ENCODE measurements around the gene CPNE7.
A peak's percentile ranks its signal among the peaks of the same experiment; 100 is the strongest.
"Not testable (repeated sequence)": the region's sequence is repeated elsewhere in the genome, so short reads cannot be mapped to it uniquely, and the experiment has no call there.

Gene CPNE7

DNA sequence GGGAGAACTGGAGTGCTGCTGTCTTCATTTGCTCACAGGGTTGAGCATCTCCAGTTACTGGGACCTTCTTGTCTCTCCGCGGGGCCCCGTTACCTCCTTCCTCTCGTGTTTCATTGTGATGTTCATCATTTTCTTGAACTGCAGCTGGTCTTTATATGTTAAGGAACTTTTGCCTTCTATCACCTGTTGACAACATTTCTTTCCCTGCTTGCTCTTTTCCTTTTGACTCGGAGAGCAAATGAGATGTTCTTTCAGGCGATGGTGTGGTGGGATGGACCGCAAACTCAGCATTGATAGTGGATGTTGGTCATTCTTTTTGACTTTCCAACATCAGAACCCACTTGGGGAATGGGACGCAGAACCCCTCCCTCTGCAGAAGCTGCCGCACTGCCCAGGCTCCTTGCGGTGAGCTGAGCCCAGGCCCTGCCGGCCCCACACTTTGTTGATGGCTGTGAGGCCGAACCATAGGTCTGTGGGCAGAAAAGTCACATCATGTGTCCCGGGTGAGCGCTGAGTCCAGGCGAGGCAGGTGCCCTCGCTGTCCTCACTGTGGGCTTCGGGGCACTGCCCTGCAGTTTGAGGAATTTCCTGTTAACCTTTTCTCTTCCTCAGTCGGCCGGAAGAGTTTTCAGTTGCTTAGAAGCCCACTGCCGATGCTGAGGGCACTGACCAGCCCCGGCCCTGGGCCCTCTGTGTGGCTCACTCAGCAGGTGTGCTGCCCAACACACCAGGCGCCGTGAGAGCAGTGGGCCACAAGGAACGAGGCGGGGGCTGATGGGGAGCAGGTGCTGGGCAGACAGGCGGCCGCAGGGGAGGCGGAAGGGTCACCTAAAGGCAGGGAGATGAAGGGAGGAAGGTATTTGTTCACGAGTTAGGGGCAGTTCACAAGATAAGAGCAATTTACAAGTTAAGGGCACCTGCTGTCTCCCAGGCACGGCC is 7.6 kb upstream of the CPNE7 start:
- no peak for TF ChIP-seq ZFX (IDR thresholded peaks at IDR 0.05; ENCODE audit: borderline replicate concordance)
- TF ChIP-seq, protein P1, sequence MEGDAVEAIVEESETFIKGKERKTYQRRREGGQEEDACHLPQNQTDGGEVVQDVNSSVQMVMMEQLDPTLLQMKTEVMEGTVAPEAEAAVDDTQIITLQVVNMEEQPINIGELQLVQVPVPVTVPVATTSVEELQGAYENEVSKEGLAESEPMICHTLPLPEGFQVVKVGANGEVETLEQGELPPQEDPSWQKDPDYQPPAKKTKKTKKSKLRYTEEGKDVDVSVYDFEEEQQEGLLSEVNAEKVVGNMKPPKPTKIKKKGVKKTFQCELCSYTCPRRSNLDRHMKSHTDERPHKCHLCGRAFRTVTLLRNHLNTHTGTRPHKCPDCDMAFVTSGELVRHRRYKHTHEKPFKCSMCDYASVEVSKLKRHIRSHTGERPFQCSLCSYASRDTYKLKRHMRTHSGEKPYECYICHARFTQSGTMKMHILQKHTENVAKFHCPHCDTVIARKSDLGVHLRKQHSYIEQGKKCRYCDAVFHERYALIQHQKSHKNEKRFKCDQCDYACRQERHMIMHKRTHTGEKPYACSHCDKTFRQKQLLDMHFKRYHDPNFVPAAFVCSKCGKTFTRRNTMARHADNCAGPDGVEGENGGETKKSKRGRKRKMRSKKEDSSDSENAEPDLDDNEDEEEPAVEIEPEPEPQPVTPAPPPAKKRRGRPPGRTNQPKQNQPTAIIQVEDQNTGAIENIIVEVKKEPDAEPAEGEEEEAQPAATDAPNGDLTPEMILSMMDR (IDR thresholded peaks at IDR 0.05), result no peak
- no peak overlapping the region for H3K27ac ChIP-seq

DNA sequence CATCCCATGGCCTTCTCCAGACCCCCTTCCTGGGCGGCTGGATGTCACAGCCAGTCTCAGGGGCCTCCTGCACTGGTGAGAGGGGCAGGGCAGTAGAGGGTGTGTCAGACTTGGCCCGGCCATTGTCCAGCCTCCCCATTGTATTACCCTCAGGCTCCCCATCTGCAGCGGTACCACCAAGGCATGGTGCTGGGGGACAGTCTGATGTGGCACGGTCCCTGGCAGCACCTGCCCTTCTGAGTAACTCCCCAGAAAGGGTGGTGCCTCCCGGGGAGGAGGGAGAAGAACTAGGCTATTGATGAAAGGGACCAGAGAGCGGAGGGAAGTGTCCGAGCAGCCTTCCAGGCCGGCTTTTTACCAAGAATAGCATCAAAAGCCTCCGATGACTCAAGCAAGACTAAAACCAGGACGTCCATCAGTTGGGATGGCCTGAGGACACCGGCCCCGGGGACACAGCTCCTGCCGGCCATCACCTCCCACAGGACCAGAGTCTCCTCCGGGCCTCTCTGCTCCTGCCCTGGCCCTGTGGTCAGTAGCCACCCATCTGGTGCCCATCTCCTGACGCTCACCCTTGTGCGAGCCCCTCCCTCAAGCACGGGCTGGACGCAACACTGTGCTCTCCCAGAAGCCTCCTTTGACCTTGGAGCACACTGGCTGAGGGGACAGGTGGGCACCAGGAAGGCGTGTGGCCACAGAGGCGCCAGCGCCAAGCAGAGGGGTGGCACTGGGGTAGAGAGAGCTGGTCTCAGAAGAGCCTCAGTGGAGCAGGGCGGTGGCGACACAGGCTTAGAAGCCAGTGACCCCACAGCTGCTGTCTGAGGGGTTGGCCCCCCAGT is 5.8 kb upstream of the CPNE7 start:
- TF ChIP-seq ZFX (IDR thresholded peaks at IDR 0.05; ENCODE audit: borderline replicate concordance), result no peak
- TF ChIP-seq, protein P1 (IDR thresholded peaks at IDR 0.05), result no peak
- no peak overlapping the region for H3K27ac ChIP-seq

DNA sequence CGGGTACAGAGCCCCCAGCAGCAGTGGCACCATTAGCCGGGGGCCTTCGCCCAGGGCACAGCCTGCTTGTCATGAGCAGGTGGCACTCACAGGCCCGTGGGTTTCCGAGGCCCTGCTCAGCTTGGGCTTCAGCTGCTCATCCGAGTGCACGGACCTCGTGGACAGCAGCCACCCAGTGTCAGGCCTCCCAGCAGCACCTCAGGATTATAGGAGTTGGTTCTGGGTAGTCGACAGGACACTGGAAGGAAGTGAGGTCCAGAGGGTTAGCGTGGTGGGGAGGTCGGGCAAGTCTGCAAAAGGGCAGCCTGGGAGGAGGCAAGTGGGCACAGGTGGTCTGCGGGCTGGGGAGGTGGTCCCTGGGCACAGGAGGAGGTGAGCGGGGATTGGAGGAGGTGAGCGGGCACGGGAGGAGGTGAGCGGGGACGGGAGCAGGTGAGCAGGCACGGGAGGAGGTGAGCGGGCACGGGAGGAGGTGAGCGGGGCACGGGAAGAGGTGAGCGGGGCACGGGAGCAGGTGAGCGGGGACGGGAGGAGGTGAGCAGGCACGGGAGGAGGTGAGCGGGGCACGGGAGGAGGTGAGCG is 5.1 kb upstream of the CPNE7 start:
- TF ChIP-seq, protein P1 (IDR thresholded peaks at IDR 0.05), result no peak
- TF ChIP-seq ZFX (IDR thresholded peaks at IDR 0.05; ENCODE audit: borderline replicate concordance), result no peak
- H3K27ac ChIP-seq, result no peak overlapping the region

DNA sequence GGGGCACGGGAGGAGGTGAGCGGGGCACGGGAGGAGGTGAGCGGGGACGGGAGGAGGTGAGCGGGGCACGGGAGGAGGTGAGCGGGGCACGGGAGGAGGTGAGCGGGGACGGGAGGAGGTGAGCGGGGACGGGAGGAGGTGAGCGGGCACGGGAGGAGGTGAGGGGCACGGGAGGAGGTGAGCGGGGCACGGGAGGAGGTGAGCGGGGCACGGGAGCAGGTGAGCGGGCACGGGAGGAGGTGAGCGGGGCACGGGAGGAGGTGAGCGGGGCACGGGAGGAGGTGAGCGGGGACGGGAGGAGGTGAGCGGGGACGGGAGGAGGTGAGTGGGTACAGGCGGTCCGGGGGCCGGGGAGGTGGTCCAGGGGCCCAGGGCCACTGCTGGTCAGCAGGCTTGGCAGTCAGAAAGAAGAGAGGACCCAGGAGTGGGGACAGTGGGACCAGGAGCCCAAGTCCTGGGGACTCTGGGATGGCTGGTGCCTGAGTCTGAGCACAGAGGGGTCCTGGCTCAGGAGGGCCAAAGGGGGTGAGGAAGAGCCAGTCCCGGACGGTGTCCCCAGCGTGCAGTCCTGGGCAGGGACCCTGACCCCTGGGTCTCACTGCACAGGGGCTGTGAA is 4.5 kb upstream of the CPNE7 start:
- H3K27ac ChIP-seq, result not testable (repeated sequence)

DNA sequence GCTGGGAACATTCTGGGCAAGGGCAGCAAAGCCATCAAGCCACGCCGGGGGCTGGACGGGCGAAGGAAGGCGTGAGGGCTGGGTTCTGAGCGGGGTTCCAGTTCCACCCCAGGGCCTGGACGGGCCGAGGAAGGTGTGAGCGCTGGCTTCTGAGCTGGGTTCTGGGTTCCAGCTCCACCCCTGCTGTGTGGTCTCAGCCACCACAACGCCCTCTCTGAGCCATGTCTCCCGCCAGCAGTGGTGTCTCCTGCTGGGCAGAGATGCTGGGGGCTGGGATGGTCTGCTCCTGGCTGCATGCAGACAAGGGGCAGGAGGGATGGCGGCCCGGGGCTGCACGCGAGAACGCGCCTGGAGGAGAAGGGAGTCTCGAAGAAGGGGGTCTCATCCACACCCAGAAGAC is 3.9 kb upstream of the CPNE7 start:
- TF ChIP-seq ZFX (IDR thresholded peaks at IDR 0.05; ENCODE audit: borderline replicate concordance), result no peak
- TF ChIP-seq, protein P1 (IDR thresholded peaks at IDR 0.05), result no peak
- H3K27ac ChIP-seq, result peak overlapping the region; percentile 36; the same call in 1 of the 2 replicates

DNA sequence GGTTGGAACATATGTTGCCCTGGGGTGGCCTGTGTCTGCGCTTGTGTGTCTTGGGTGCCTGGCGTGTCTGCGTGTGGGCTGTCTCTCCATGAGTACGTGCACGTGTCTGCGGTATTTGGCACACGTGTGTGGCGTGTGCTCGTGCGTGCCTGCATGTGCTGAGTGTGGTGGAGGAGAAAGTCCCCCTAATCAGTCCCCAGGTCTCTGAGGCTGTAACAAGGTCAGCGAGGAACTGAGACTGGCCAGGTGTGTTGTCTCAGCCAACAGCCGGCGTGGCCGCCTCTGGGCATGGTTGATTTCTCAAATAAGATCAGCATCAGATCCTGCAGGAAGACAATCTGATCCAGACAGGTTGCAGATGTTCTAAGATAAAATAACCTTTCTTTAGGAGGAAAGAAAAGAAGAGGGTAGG is 3.5 kb upstream of the CPNE7 start:
- no peak for TF ChIP-seq ZFX (IDR thresholded peaks at IDR 0.05; ENCODE audit: borderline replicate concordance)
- H3K27ac ChIP-seq, result peak overlapping the region; percentile 36

DNA sequence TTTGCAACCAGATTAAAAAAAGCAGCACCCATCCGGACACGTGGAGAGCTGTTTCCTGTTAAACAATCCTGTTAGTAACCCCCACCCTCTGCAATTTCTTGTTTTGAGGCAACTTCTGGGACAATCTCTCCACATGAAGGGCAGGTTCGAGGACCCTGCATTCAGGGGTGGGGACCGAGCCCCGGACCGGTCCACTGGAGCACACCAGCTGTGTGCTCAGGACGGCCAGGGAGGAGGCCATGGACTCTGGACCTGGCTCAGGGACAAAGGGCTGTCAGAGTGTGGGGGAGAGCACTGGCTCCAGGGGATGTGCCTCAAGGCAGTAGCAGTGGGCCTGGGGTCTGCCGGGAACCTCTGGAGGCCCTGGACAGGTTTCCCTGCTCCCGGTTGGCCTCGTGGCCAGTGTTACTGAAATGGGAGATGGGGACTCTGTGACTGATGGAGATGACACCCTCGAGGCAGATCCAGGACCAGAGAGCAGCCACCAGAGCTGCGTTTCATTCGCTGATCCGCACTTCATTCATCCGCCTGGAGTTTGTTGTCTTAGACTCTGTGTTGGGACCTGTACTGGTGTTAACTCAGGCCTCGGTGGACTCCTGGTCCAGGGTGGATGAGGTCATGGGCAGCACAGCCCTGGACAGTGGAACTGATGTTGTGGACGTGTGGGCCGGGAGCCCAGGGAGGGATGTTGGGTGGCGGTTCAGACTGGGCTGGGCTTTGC is 2.9 kb upstream of the CPNE7 start:
- peak overlapping the region; percentile 36 for H3K27ac ChIP-seq
- no peak for TF ChIP-seq ZFX (IDR thresholded peaks at IDR 0.05; ENCODE audit: borderline replicate concordance)
- TF ChIP-seq, protein P1 (IDR thresholded peaks at IDR 0.05), result no peak

All from 22Rv1 (cell line).